Neural progenitor cell (in vitro differentiated cells): Measurements from ENCODE around the gene RIOK2. TPM values are rescaled to one million over a fixed set of nuclear protein-coding genes. Genes with fewer than 3 reads are reported as not detected.

Experiments used
- DNase-seq: peaks from one replicate; pipeline ENCODE4 v3.0.0-alpha.2; 2016; ENCODE audit warnings: low spot score
- H2AFZ ChIP-seq: fragments of 200-600 bp; sonication (generic); replicated peaks from 2 replicates; pipeline ENCODE4 v1.6.1; 2016; ENCODE audit warnings: antibody characterized with exemption
- H3F3A ChIP-seq: fragments of 200-600 bp; sonication (generic); 2 replicates; pipeline ENCODE4 v1.6.1; 2016; ENCODE audit warnings: antibody characterized with exemption, low read depth
- H3K27ac ChIP-seq: fragments of 200-600 bp; sonication (generic); 2 replicates; pipeline ENCODE4 v1.5.1; 2016; ENCODE audit warnings: mild to moderate bottlenecking
- H3K27me3 ChIP-seq: fragments of 200-600 bp; sonication (generic); 2 replicates; pipeline ENCODE4 v1.6.1; 2016; ENCODE audit warnings: mild to moderate bottlenecking, moderate library complexity
- H3K36me3 ChIP-seq: fragments of 200-600 bp; sonication (generic); 2 replicates; pipeline ENCODE4 v1.5.1; 2016
- H3K4me1 ChIP-seq: fragments of 200-600 bp; sonication (generic); 2 replicates; pipeline ENCODE4 v1.6.1; 2016; ENCODE audit warnings: mixed run types
- H3K4me2 ChIP-seq: fragments of 200-600 bp; sonication (generic); 2 replicates; pipeline ENCODE4 v1.6.1; 2016
- H3K4me3 ChIP-seq: fragments of 200-600 bp; sonication (generic); 2 replicates; pipeline ENCODE4 v1.5.1; 2016
- H3K79me2 ChIP-seq: fragments of 200-600 bp; sonication (generic); 2 replicates; pipeline ENCODE4 v1.6.1; 2016; ENCODE audit warnings: low read depth
- H3K9ac ChIP-seq: fragments of 200-600 bp; sonication (generic); 2 replicates; pipeline ENCODE4 v1.6.1; 2016
- H3K9me3 ChIP-seq: fragments of 200-600 bp; sonication (generic); 2 replicates; pipeline ENCODE4 v1.5.1; 2016; ENCODE audit warnings: low read depth
- H4K20me1 ChIP-seq: fragments of 200-600 bp; sonication (generic); 2 replicates; pipeline ENCODE4 v1.6.1; 2016; ENCODE audit warnings: low read depth
- H3K27ac Mint-ChIP-seq: 3 replicates; pipeline ENCODE4 v1.8.0; 2021; ENCODE audit warnings: mixed read lengths
- H3K27me3 Mint-ChIP-seq: 2 replicates; pipeline ENCODE4 v1.8.0; 2022; ENCODE audit warnings: low read depth, mild to moderate bottlenecking, inconsistent platforms, moderate library complexity, mixed read lengths; ENCODE audit not compliant: insufficient read depth
- H3K36me3 Mint-ChIP-seq: 3 replicates; pipeline ENCODE4 v1.8.0; 2021; ENCODE audit warnings: mixed read lengths
- H3K4me1 Mint-ChIP-seq: 3 replicates; pipeline ENCODE4 v1.8.0; 2021; ENCODE audit warnings: mixed read lengths
- H3K4me3 Mint-ChIP-seq: 3 replicates; pipeline ENCODE4 v1.8.0; 2021; ENCODE audit warnings: mild to moderate bottlenecking, moderate library complexity, mixed read lengths
- H3K9me3 Mint-ChIP-seq: 3 replicates; pipeline ENCODE4 v1.8.0; 2020; ENCODE audit warnings: mixed read lengths
- CTCF ChIP-seq: fragments of 200-600 bp; sonication (generic); IDR thresholded peaks from 2 replicates; pipeline ENCODE4 v1.5.1; 2017; ENCODE audit warnings: antibody characterized with exemption, mild to moderate bottlenecking
- EZH2 ChIP-seq: fragments of 200-600 bp; sonication (generic); IDR thresholded peaks from 2 replicates; pipeline ENCODE4 v1.6.1; 2017; ENCODE audit warnings: antibody characterized with exemption, mild to moderate bottlenecking, moderate library complexity
- EZH2phosphoT487 ChIP-seq: fragments of 200-600 bp; sonication (generic); IDR thresholded peaks from 2 replicates; pipeline ENCODE4 v1.6.1; 2017; ENCODE audit warnings: antibody characterized with exemption
- total RNA-seq: library from RNA; depleted of rRNA; stranded (reverse); fragments of >200 nt; gene quantifications from 2 replicates; pipeline ENCODE4 v1.2.3, GENCODE V29; 2015; ENCODE audit warnings: low replicate concordance

Gene RIOK2
- total RNA-seq, 1 donor from 2014 or later, result 33.1 TPM

GRCh38 chr5:97150401-97150800, 32.6 kb downstream of the RIOK2 start:
- DNase-seq, result no peak
- H3K4me3 ChIP-seq, result no peak overlapping the region
- no peaks in the 10 kb centered on the region for H3K9me3 ChIP-seq
- H3K27ac ChIP-seq, result no peak overlapping the region
- no peak overlapping the region for H3K9ac ChIP-seq
- no peak overlapping the region for H2AFZ ChIP-seq
- H3K27ac Mint-ChIP-seq, result no peak overlapping the region
- no peaks in the 10 kb centered on the region for H3K36me3 Mint-ChIP-seq
- no peak overlapping the region for H3K4me3 Mint-ChIP-seq
- no peaks in the 10 kb centered on the region for H3K79me2 ChIP-seq
- peaks cover 9% of the 10 kb centered on the region for H3K9me3 Mint-ChIP-seq
- no peaks in the 10 kb centered on the region for H3K36me3 ChIP-seq
- TF ChIP-seq EZH2 (no peak), CTCF (no peak), EZH2phosphoT487 (no peak)
- H3F3A ChIP-seq, result peaks cover 11% of the 10 kb centered on the region
- no peak overlapping the region for H3K4me2 ChIP-seq
- no peaks in the 10 kb centered on the region for H4K20me1 ChIP-seq
- peaks cover 27% of the 10 kb centered on the region for H3K4me1 ChIP-seq
- no peaks in the 10 kb centered on the region for H3K27me3 ChIP-seq
- no peaks in the 10 kb centered on the region for H3K27me3 Mint-ChIP-seq
- no peaks in the 10 kb centered on the region for H3K4me1 Mint-ChIP-seq

- H3K27ac Mint-ChIP-seq, result no peak overlapping the region
- Histone ChIP-seq H3F3A (peaks cover 11% of the 10 kb centered on the region), H2AFZ (no peak overlapping the region), H3K4me3 (no peak overlapping the region), H3K9me3 (no peaks in the 10 kb centered on the region), H3K9ac (no peak overlapping the region), H3K27me3 (no peaks in the 10 kb centered on the region), H4K20me1 (no peaks in the 10 kb centered on the region), H3K4me1 (peaks cover 27% of the 10 kb centered on the region), H3K27ac (no peak overlapping the region), H3K36me3 (no peaks in the 10 kb centered on the region), H3K4me2 (no peak overlapping the region), H3K79me2 (no peaks in the 10 kb centered on the region)
- no peaks in the 10 kb centered on the region for H3K27me3 Mint-ChIP-seq
- no peak overlapping the region for H3K4me3 Mint-ChIP-seq
- no peak for DNase-seq
- TF ChIP-seq EZH2 (no peak), CTCF (no peak), EZH2phosphoT487 (no peak)
- H3K9me3 Mint-ChIP-seq, result peaks cover 9% of the 10 kb centered on the region
- no peaks in the 10 kb centered on the region for H3K36me3 Mint-ChIP-seq
- H3K4me1 Mint-ChIP-seq, result no peaks in the 10 kb centered on the region
These were observed 33.3 kb downstream of the RIOK2 start for GRCh38 chr5:97149709-97150108.

- Mint-ChIP-seq H3K9me3 (peaks cover 3% of the 10 kb centered on the region), H3K4me1 (no peaks in the 10 kb centered on the region), H3K27me3 (no peaks in the 10 kb centered on the region), H3K4me3 (no peak overlapping the region), H3K36me3 (no peaks in the 10 kb centered on the region), H3K27ac (no peak overlapping the region)
- H3K79me2 ChIP-seq, result no peaks in the 10 kb centered on the region
- H3K9ac ChIP-seq, result no peak overlapping the region
- H3K36me3 ChIP-seq, result no peaks in the 10 kb centered on the region
- peak overlapping the region; percentile 3 for H3K4me3 ChIP-seq
- H2AFZ ChIP-seq, result no peak overlapping the region
- no peaks in the 10 kb centered on the region for H3K9me3 ChIP-seq
- peak; percentile 35 for DNase-seq
- peak overlapping the region; percentile 37 for H3K4me2 ChIP-seq
- H3F3A ChIP-seq, result peaks cover 11% of the 10 kb centered on the region
- TF ChIP-seq EZH2, result no peak
- H3K27ac ChIP-seq, result peak overlapping the region; percentile 27
- no peaks in the 10 kb centered on the region for H4K20me1 ChIP-seq
- H3K27me3 ChIP-seq, result no peaks in the 10 kb centered on the region
- peaks cover 28% of the 10 kb centered on the region for H3K4me1 ChIP-seq
These were observed 34.8 kb downstream of the RIOK2 start for GRCh38 chr5:97148288-97148687.

- Histone ChIP-seq H3K27me3 (no peaks in the 10 kb centered on the region), H3K27ac (no peak overlapping the region), H3K4me1 (peaks cover 40% of the 10 kb centered on the region), H3F3A (peaks cover 35% of the 10 kb centered on the region), H2AFZ (no peak overlapping the region), H4K20me1 (peaks cover 15% of the 10 kb centered on the region), H3K36me3 (no peaks in the 10 kb centered on the region), H3K9ac (no peak overlapping the region), H3K4me3 (no peak overlapping the region), H3K9me3 (no peaks in the 10 kb centered on the region), H3K4me2 (no peak overlapping the region), H3K79me2 (peaks cover 37% of the 10 kb centered on the region)
- Mint-ChIP-seq H3K36me3 (no peaks in the 10 kb centered on the region), H3K27me3 (no peaks in the 10 kb centered on the region), H3K27ac (no peak overlapping the region), H3K4me3 (no peak overlapping the region), H3K4me1 (peaks cover 34% of the 10 kb centered on the region), H3K9me3 (no peaks in the 10 kb centered on the region)
- no peak for DNase-seq
- TF ChIP-seq EZH2phosphoT487 (no peak), EZH2 (no peak), CTCF (no peak)
These were observed 39.3 kb downstream of the RIOK2 start for GRCh38 chr5:97143704-97144103.
